H1 (cell line): ENCODE measurements around the gene BNIP5. TPM values are rescaled to one million over a fixed set of nuclear protein-coding genes. Genes with fewer than 3 reads are reported as not detected.

Experiments used
- HDAC2 ChIP-seq, 2 experiments: fragments of 300-600 bp in 1 of 2; sonication (generic) in 1 of 2; IDR thresholded peaks; 2 replicates each; pipeline ENCODE4 v1.6.1; 2011 to 2012; ENCODE audit warnings: low read depth in 2 of 2, low read length in 2 of 2, mild to moderate bottlenecking in 2 of 2, moderate library complexity in 2 of 2, borderline replicate concordance in 1 of 2, inconsistent platforms in 1 of 2
- JUND ChIP-seq: IDR thresholded peaks from 2 replicates; pipeline ENCODE4 v1.6.1; 2011; ENCODE audit warnings: mild to moderate bottlenecking, improper control_type of control experiment, low read length
- RAD21 ChIP-seq, 2 experiments: IDR thresholded peaks in 1 of 2; conservative IDR thresholded peaks in 1 of 2; 2 replicates each; pipeline ENCODE4 v1.6.1; 2011; ENCODE audit warnings: low read depth in 2 of 2, low read length in 2 of 2, improper control_type of control experiment in 1 of 2, inconsistent platforms in 1 of 2, mild to moderate bottlenecking in 1 of 2, moderate library complexity in 1 of 2
- polyA plus RNA-seq, 7 experiments: library from polyadenylated mRNA; depleted of rRNA in 3 of 7; stranded (reverse) in 5 of 7; unstranded in 2 of 7; fragments of >200 nt in 5 of 7; fragments of 200-250 nt in 2 of 7; gene quantifications; 1 replicate in 5 of 7; 2 replicates in 1 of 7; 4 replicates in 1 of 7; pipeline versions ENCODE4 v1.2.1 to v1.2.3, GENCODE V29; 2011 to 2013; ENCODE audit warnings: missing spikeins in 2 of 7, mixed read lengths in 2 of 7
- total RNA-seq: library from RNA; stranded (reverse); fragmentation: NEBNext Ultra II Directional; extraction: Animal tissue kit (Norgen Biotek cat#: 25700); gene quantifications from 2 replicates; pipeline ENCODE4 v1.2.1, GENCODE V29; 2021

The BNIP5 gene
- total and polyA plus RNA-seq, 2 of the 8 experiments (the other 6 are each of a cell fraction or from before 2014, with no cell fraction given), result not detected

DNA sequence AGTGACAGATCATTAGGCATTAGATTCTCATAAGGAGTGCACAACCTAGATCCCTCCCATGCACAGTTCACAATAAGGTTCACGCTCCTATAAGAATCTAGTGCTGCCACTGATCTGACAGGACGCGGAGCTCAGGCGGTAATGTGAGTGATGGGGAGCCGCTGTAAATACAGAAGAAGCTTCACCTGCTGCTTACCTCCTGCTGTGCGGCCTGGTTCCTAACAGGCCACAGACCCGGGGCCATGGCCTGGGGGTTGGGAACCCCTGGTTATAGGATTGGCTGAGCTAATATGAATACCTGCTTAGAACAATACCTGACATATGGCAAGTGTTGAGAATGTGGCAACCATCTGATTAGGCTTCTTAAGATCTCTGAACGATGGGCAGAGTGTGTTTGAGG is 64.5 kb downstream of the BNIP5 start (continued):
- no peak for TF ChIP-seq RAD21 (IDR thresholded peaks at IDR 0.05 in 1 of 2, conservative IDR thresholded peaks at IDR 0.05 in 1 of 2; ENCODE audit: low read depth in 2 of 2, low read length in 2 of 2)
- no peak for TF ChIP-seq JUND
- TF ChIP-seq HDAC2 (IDR thresholded peaks at IDR 0.05; ENCODE audit: borderline replicate concordance in 1 of 2, low read depth in 2 of 2, low read length in 2 of 2), result no peak
- TF ChIP-seq, all 59 proteins: peak for 0
